ENCODE data around the gene KLHDC9. TPM values are rescaled to one million over a fixed set of nuclear protein-coding genes. Genes with fewer than 3 reads are reported as not detected.

KLHDC9 gene
- total and polyA plus RNA-seq, 2 of the 13 experiments (the other 11 are each of a cell fraction or from before 2014, with no cell fraction given): 2.9 TPM

- peaks cover 5% of the 10 kb centered on the region for H3K79me2 ChIP-seq (ENCODE audit: insufficient read depth, low read length)
- no peaks in the 10 kb centered on the region for H4K20me1 ChIP-seq (ENCODE audit: insufficient read depth, low read length)
- H3K36me3 ChIP-seq (replicated peaks in 1 of 2; ENCODE audit: control insufficient read depth in 1 of 2, insufficient read depth in 2 of 2, low read length in 2 of 2): peaks cover 6 to 20% of the 10 kb centered on the region in 2 experiments
- FAIRE-seq (no peak), DNase-seq (ENCODE audit: low spot score) (no peak), ATAC-seq (peak; percentile 11)
- peaks cover 0 to 3% of the 10 kb centered on the region in 2 experiments; a peak in 1 of 5 replicates for H3K27me3 ChIP-seq (ENCODE audit: control insufficient read depth in 1 of 2, insufficient read depth in 2 of 2, low read length in 2 of 2)
- ChIA-PET POLR2A (interaction anchor here (1.2 to 2.5 kb wide), 3 partner anchors 13 to 33 kb away, joined by 3 to 11 read pairs (median 9); partner anchors contain the start of genes DEDD, NIT1 and PFDN2), CTCF (ENCODE audit: low intra/inter-chr PET ratio, low total read pairs) (interaction anchor here (3.3 kb wide), 1 partner anchor 26 kb away, joined by 50 read pairs; no protein-coding TSS in a partner anchor)
- WGBS (ENCODE audit: low lambda C conversion rate): 97% methylated on average over 9 of the region's 9 CpGs
- no peaks in the 10 kb centered on the region for H3K9me3 ChIP-seq (ENCODE audit: low read length)
- peak overlapping the region; percentile 75; the same call in 1 of the 2 replicates for H3K9ac ChIP-seq (ENCODE audit: insufficient read depth, low read depth, low read length)
- in situ Hi-C loops (cut with HindIII; ENCODE audit: extremely low pct_ligation_motif_present, low pct_unique_long_range_greater_than_20kb): loop anchor here (10.0 kb wide), 1 partner anchor 104 kb away; no protein-coding TSS in a partner anchor
- H2AFZ ChIP-seq (ENCODE audit: low read length): no peak overlapping the region
- BruUV-seq (replicated peaks): no TSS peak
- no peak for TF ChIP-seq CCAR2 (optimal IDR thresholded peaks at IDR 0.05; ENCODE audit: low read depth, low read length)
- TF ChIP-seq RBM22 (optimal IDR thresholded peaks at IDR 0.05; ENCODE audit: low read length): peak; percentile 47
- peak; percentile 23; the same call in 1 of the 2 replicates for TF ChIP-seq POLR2AphosphoS2 (IDR thresholded peaks at IDR 0.05; ENCODE audit: low read depth, low read length)
- intact Hi-C loops (cut with micrococcal nuclease; ENCODE audit: unreplicated experiment): no loop called here
- H3K27ac ChIP-seq (ENCODE audit: extremely low read length, insufficient read depth, low read length): no peak overlapping the region
- peak overlapping the region in 2 of 3 experiments; percentile 87 to 90; a peak in 3 of 6 replicates for H3K4me3 ChIP-seq (replicated peaks in 1 of 3; ENCODE audit: insufficient read depth in 1 of 3, low read depth in 2 of 3, low read length in 3 of 3)
- H3K4me2 ChIP-seq (ENCODE audit: low read depth, low read length): peak overlapping the region; percentile 89
- H3K4me1 ChIP-seq (ENCODE audit: insufficient read depth, low read length): peaks cover 13% of the 10 kb centered on the region
Measured at GRCh38 chr1:161099090-161099802, 1.1 kb downstream of the KLHDC9 start.

- no peak overlapping the region for H3K4me3 ChIP-seq (replicated peaks in 1 of 3; ENCODE audit: insufficient read depth in 1 of 3, low read depth in 2 of 3, low read length in 3 of 3)
- ATAC-seq (no peak), FAIRE-seq (no peak), DNase-seq (ENCODE audit: low spot score) (no peak)
- H2AFZ ChIP-seq (ENCODE audit: low read length): no peak overlapping the region
- no peaks in the 10 kb centered on the region for H3K9me3 ChIP-seq (ENCODE audit: low read length)
- in situ Hi-C loops (cut with HindIII; ENCODE audit: extremely low pct_ligation_motif_present, low pct_unique_long_range_greater_than_20kb): loop anchor here (5.0 kb wide), 1 partner anchor 48 kb away; no protein-coding TSS in a partner anchor
- POLR2A ChIA-PET: interaction anchor here (1.2 kb wide), 2 partner anchors 17 to 32 kb away, joined by 3 read pairs; partner anchors contain the start of genes DEDD, NIT1 and PFDN2
- no TSS peak for BruUV-seq (replicated peaks)
- intact Hi-C loops (cut with micrococcal nuclease; ENCODE audit: unreplicated experiment): no loop called here
- H3K4me2 ChIP-seq (ENCODE audit: low read depth, low read length): no peak overlapping the region
- no peak overlapping the region for H3K27ac ChIP-seq (ENCODE audit: extremely low read length, insufficient read depth, low read length)
- no peak overlapping the region for H3K9ac ChIP-seq (ENCODE audit: insufficient read depth, low read depth, low read length)
- H4K20me1 ChIP-seq (ENCODE audit: insufficient read depth, low read length): no peaks in the 10 kb centered on the region
- no peaks in the 10 kb centered on the region for H3K27me3 ChIP-seq (ENCODE audit: control insufficient read depth in 1 of 2, insufficient read depth in 2 of 2, low read length in 2 of 2)
- peaks cover 6 to 23% of the 10 kb centered on the region in 2 experiments for H3K36me3 ChIP-seq (replicated peaks in 1 of 2; ENCODE audit: control insufficient read depth in 1 of 2, insufficient read depth in 2 of 2, low read length in 2 of 2)
- peaks cover 11% of the 10 kb centered on the region for H3K79me2 ChIP-seq (ENCODE audit: insufficient read depth, low read length)
- CTCF ChIA-PET (ENCODE audit: low intra/inter-chr PET ratio, low total read pairs): no interaction called here
- peaks cover 13% of the 10 kb centered on the region for H3K4me1 ChIP-seq (ENCODE audit: insufficient read depth, low read length)
- 96% methylated on average over 2 of the region's 2 CpGs for WGBS (ENCODE audit: low lambda C conversion rate)
- TF ChIP-seq ARID5B (CRISPR knock-in tag; IDR thresholded peaks at IDR 0.05): no peak
- TF ChIP-seq EEA1 (CRISPR knock-in tag; IDR thresholded peaks at IDR 0.05; ENCODE audit: borderline replicate concordance): no peak
- TF ChIP-seq SOX6 (IDR thresholded peaks at IDR 0.05): no peak
- TF ChIP-seq SOX6 (CRISPR knock-in tag; IDR thresholded peaks at IDR 0.05): no peak
- TF ChIP-seq TSC22D2 (CRISPR knock-in tag; IDR thresholded peaks at IDR 0.05; ENCODE audit: borderline replicate concordance): no peak
- TF ChIP-seq ZNF550 (CRISPR knock-in tag; IDR thresholded peaks at IDR 0.05; ENCODE audit: borderline replicate concordance): no peak
- no peak for TF ChIP-seq HMGA1 (CRISPR knock-in tag; conservative IDR thresholded peaks at IDR 0.05)
- no peak for TF ChIP-seq HMG20A (CRISPR knock-in tag; IDR thresholded peaks at IDR 0.05; ENCODE audit: borderline replicate concordance)
- no peak for TF ChIP-seq MAFF (IDR thresholded peaks at IDR 0.05; ENCODE audit: low read depth, low read length)
- TF ChIP-seq MTERF4 (CRISPR knock-in tag; IDR thresholded peaks at IDR 0.05): no peak
Measured at GRCh38 chr1:161100556-161100955, 2.4 kb downstream of the KLHDC9 start.

All from HepG2 (cell line).